H9 (cell line): ENCODE results near the gene USP5. TPM values are rescaled to one million over a fixed set of nuclear protein-coding genes. Genes with fewer than 3 reads are reported as not detected.

Experiments used
- DNase-seq: peaks from one replicate; pipeline ENCODE4 v3.0.0-alpha.2; 2017
- H2AFZ ChIP-seq: one replicate; pipeline ENCODE4 v1.6.1; 2013; ENCODE audit warnings: mild to moderate bottlenecking, low read length, control low read depth, moderate library complexity
- H2AK5ac ChIP-seq: 2 replicates; pipeline ENCODE4 v1.6.1; 2013; ENCODE audit warnings: low read length, control low read depth, mixed read lengths; ENCODE audit not compliant: insufficient read length
- H2BK120ac ChIP-seq: one replicate; pipeline ENCODE4 v1.6.1; 2013; ENCODE audit warnings: low read depth, mild to moderate bottlenecking, low read length, control low read depth, inconsistent platforms; ENCODE audit not compliant: poor library complexity, severe bottlenecking
- H2BK12ac ChIP-seq: 2 replicates; pipeline ENCODE4 v1.6.1; 2013; ENCODE audit warnings: low read length, control low read depth, mixed read lengths, low read depth; ENCODE audit not compliant: insufficient read length
- H2BK15ac ChIP-seq: 2 replicates; pipeline ENCODE4 v1.6.1; 2013; ENCODE audit warnings: low read depth, low read length, control low read depth
- H2BK20ac ChIP-seq: one replicate; pipeline ENCODE4 v1.6.1; 2013; ENCODE audit warnings: low read depth, mild to moderate bottlenecking, low read length, control low read depth, inconsistent platforms; ENCODE audit not compliant: poor library complexity, severe bottlenecking
- H2BK5ac ChIP-seq: 2 replicates; pipeline ENCODE4 v1.6.1; 2013; ENCODE audit warnings: low read length, control low read depth, mixed read lengths; ENCODE audit not compliant: insufficient read length
- H3K14ac ChIP-seq: 2 replicates; pipeline ENCODE4 v1.6.1; 2013; ENCODE audit warnings: low read length, control low read depth; ENCODE audit not compliant: insufficient read depth
- H3K18ac ChIP-seq: 2 replicates; pipeline ENCODE4 v1.6.1; 2013; ENCODE audit warnings: low read depth, mild to moderate bottlenecking, mixed read lengths, low read length, control low read depth; ENCODE audit not compliant: insufficient read length
- H3K23ac ChIP-seq: 2 replicates; pipeline ENCODE4 v1.6.1; 2013; ENCODE audit warnings: low read length, control low read depth, mixed read lengths, low read depth; ENCODE audit not compliant: insufficient read length
- H3K23me2 ChIP-seq: 2 replicates; pipeline ENCODE4 v1.6.1; 2013; ENCODE audit warnings: low read depth, mild to moderate bottlenecking, mixed read lengths, low read length, control low read depth; ENCODE audit not compliant: insufficient read length, poor library complexity, severe bottlenecking
- H3K27ac ChIP-seq: 2 replicates; pipeline ENCODE4 v1.5.1; 2013; ENCODE audit warnings: low read length, control low read depth, mixed read lengths, low read depth; ENCODE audit not compliant: insufficient read length
- H3K27me3 ChIP-seq: 2 replicates; pipeline ENCODE4 v1.6.1; 2013; ENCODE audit warnings: low read length, control low read depth, inconsistent platforms; ENCODE audit not compliant: insufficient read depth
- H3K4ac ChIP-seq: 2 replicates; pipeline ENCODE4 v1.6.1; 2013; ENCODE audit warnings: low read depth, mild to moderate bottlenecking, control low read depth, inconsistent platforms, low read length, moderate library complexity
- H3K4me1 ChIP-seq: 2 replicates; pipeline ENCODE4 v1.6.1; 2013; ENCODE audit warnings: low read length, control low read depth, inconsistent platforms; ENCODE audit not compliant: insufficient read depth
- H3K4me2 ChIP-seq: 2 replicates; pipeline ENCODE4 v1.6.1; 2013; ENCODE audit warnings: low read length, control low read depth, mixed read lengths; ENCODE audit not compliant: insufficient read length, insufficient read depth
- H3K56ac ChIP-seq: 2 replicates; pipeline ENCODE4 v1.6.1; 2013; ENCODE audit warnings: low read depth, mild to moderate bottlenecking, mixed read lengths, low read length, control low read depth; ENCODE audit not compliant: insufficient read length
- H3K79me1 ChIP-seq: 2 replicates; pipeline ENCODE4 v1.6.1; 2013; ENCODE audit warnings: low read depth, mild to moderate bottlenecking, moderate library complexity, low read length, control low read depth, inconsistent platforms; ENCODE audit not compliant: insufficient read depth, poor library complexity, severe bottlenecking
- H3K79me2 ChIP-seq: 2 replicates; pipeline ENCODE4 v1.6.1; 2013; ENCODE audit warnings: low read length, control low read depth, inconsistent platforms; ENCODE audit not compliant: insufficient read depth
- H3K9ac ChIP-seq: 2 replicates; pipeline ENCODE4 v1.6.1; 2013; ENCODE audit warnings: low read length, control low read depth, mixed read lengths; ENCODE audit not compliant: insufficient read length; ENCODE audit errors: extremely low read depth
- H3K9me3 ChIP-seq: one replicate; pipeline ENCODE4 v1.6.1; 2013; ENCODE audit warnings: low read depth, low read length, inconsistent platforms; ENCODE audit not compliant: control insufficient read depth
- H3T11ph ChIP-seq: one replicate; pipeline ENCODE4 v1.6.1; 2013; ENCODE audit warnings: mild to moderate bottlenecking, low read length, control low read depth, inconsistent platforms
- H4K20me1 ChIP-seq: one replicate; pipeline ENCODE4 v1.6.1; 2013; ENCODE audit not compliant: control insufficient read depth, insufficient read length, insufficient read depth
- H4K5ac ChIP-seq: 2 replicates; pipeline ENCODE4 v1.6.1; 2013; ENCODE audit warnings: low read depth, mild to moderate bottlenecking, mixed read lengths, low read length, control low read depth; ENCODE audit not compliant: insufficient read length
- H4K8ac ChIP-seq: replicated peaks from 2 replicates; pipeline ENCODE4 v1.6.1; 2013; ENCODE audit warnings: low read length, control low read depth, mixed read lengths, low read depth; ENCODE audit not compliant: insufficient read length
- H4K91ac ChIP-seq: 2 replicates; pipeline ENCODE4 v1.6.1; 2013; ENCODE audit warnings: low read depth, mild to moderate bottlenecking, moderate library complexity, mixed read lengths, low read length, control low read depth; ENCODE audit not compliant: insufficient read length
- H3K27ac Mint-ChIP-seq, 3 experiments: 2 replicates in 2 of 3; 3 replicates in 1 of 3; pipeline ENCODE4 v1.8.0; 2020 to 2021; ENCODE audit warnings: mixed read lengths in 3 of 3, mild to moderate bottlenecking in 1 of 3, moderate library complexity in 1 of 3
- H3K27me3 Mint-ChIP-seq: 2 replicates; pipeline ENCODE4 v1.8.0; 2021; ENCODE audit warnings: low read depth, mild to moderate bottlenecking, moderate library complexity, mixed read lengths
- H3K36me3 Mint-ChIP-seq, 3 experiments: 2 replicates in 2 of 3; 3 replicates in 1 of 3; pipeline ENCODE4 v1.8.0; 2020 to 2021; ENCODE audit warnings: low read depth in 3 of 3, mixed read lengths in 3 of 3; ENCODE audit not compliant: insufficient read depth in 1 of 3
- H3K4me1 Mint-ChIP-seq, 2 experiments: 2 replicates each; pipeline ENCODE4 v1.8.0; 2020; ENCODE audit warnings: mixed read lengths in 2 of 2
- H3K4me3 Mint-ChIP-seq, 2 experiments: 2 replicates in 1 of 2; 3 replicates in 1 of 2; pipeline ENCODE4 v1.8.0; 2020 to 2021; ENCODE audit warnings: mild to moderate bottlenecking in 2 of 2, mixed read lengths in 2 of 2, moderate library complexity in 1 of 2
- H3K9me3 Mint-ChIP-seq, 2 experiments: 2 replicates in 1 of 2; 3 replicates in 1 of 2; pipeline ENCODE4 v1.8.0; 2020; ENCODE audit warnings: mild to moderate bottlenecking in 2 of 2, mixed read lengths in 2 of 2, moderate library complexity in 1 of 2
- WGBS: extraction: QIAGEN DNeasy Blood & Tissue Kit; methylation state at CpG from one replicate; pipeline ENCODE4 v1.1.7; 2013; ENCODE audit warnings: missing lambda C conversion rate, low lambda C conversion rate, mixed read lengths; ENCODE audit not compliant: insufficient read length; ENCODE audit errors: extremely low coverage; 5-methylcytosine and 5-hydroxymethylcytosine counted together
- total RNA-seq: library from RNA; stranded (reverse); gene quantifications from 2 replicates; pipeline ENCODE4 v1.2.1, GENCODE V29; 2021
- TF ChIP-seq, protein P1 (sequence below): fragments of 200-600 bp; sonication (generic); conservative IDR thresholded peaks from 3 replicates; pipeline ENCODE4 v1.8.0; 2021; ENCODE audit warnings: antibody characterized with exemption, mild to moderate bottlenecking

The USP5 gene
- total RNA-seq, 1 experiment from 2014 or later, result 143 TPM

- Histone ChIP-seq H3K18ac (peak overlapping the region; percentile 25), H3K56ac (no peak overlapping the region), H2BK15ac (no peak overlapping the region), H3T11ph (no peak overlapping the region), H2BK12ac (no peak overlapping the region), H3K4me1 (peaks cover 2% of the 10 kb centered on the region; the same call in 1 of the 2 replicates), H2BK120ac (no peak overlapping the region), H3K9ac (no peak overlapping the region), H2BK20ac (no peak overlapping the region), H3K79me2 (no peaks in the 10 kb centered on the region), H3K27ac (no peak overlapping the region), H4K8ac (no peak overlapping the region), H4K20me1 (peaks cover 2% of the 10 kb centered on the region), H3K9me3 (no peaks in the 10 kb centered on the region), H4K91ac (no peak overlapping the region), H3K4ac (no peak overlapping the region), H3K23ac (no peak overlapping the region), H3K79me1 (no peaks in the 10 kb centered on the region), H2AFZ (no peak overlapping the region), H3K4me2 (no peak overlapping the region), H4K5ac (no peak overlapping the region), H2AK5ac (no peak overlapping the region), H3K23me2 (peaks cover 3% of the 10 kb centered on the region), H3K27me3 (no peaks in the 10 kb centered on the region; the same call in 1 of the 2 replicates), H3K14ac (no peak overlapping the region), H2BK5ac (no peak overlapping the region)
- peaks cover 7% of the 10 kb centered on the region for H3K27me3 Mint-ChIP-seq
- WGBS, result no CpG with 5 or more reads among the region's 1 CpG
- DNase-seq, result no peak
- H3K36me3 Mint-ChIP-seq, result no peaks in the 10 kb centered on the region
- no peak overlapping the region for H3K4me3 Mint-ChIP-seq
- H3K4me1 Mint-ChIP-seq, result peaks cover 4 to 14% of the 10 kb centered on the region in 2 experiments
- no peaks in the 10 kb centered on the region for H3K9me3 Mint-ChIP-seq
- H3K27ac Mint-ChIP-seq, result peak overlapping the region in 1 of 3 experiments; percentile 17; a peak in 3 of 7 replicates
- TF ChIP-seq, protein P1, sequence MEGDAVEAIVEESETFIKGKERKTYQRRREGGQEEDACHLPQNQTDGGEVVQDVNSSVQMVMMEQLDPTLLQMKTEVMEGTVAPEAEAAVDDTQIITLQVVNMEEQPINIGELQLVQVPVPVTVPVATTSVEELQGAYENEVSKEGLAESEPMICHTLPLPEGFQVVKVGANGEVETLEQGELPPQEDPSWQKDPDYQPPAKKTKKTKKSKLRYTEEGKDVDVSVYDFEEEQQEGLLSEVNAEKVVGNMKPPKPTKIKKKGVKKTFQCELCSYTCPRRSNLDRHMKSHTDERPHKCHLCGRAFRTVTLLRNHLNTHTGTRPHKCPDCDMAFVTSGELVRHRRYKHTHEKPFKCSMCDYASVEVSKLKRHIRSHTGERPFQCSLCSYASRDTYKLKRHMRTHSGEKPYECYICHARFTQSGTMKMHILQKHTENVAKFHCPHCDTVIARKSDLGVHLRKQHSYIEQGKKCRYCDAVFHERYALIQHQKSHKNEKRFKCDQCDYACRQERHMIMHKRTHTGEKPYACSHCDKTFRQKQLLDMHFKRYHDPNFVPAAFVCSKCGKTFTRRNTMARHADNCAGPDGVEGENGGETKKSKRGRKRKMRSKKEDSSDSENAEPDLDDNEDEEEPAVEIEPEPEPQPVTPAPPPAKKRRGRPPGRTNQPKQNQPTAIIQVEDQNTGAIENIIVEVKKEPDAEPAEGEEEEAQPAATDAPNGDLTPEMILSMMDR, result no peak
Observed at GRCh38 chr12:6903722-6904121, 51.8 kb downstream of the USP5 start.
